ENCODE results near the gene EBPL.
A peak's percentile ranks its signal among the peaks of the same experiment; 100 is the strongest.

The EBPL gene

GRCh38 chr13:49670828-49671227 lies 20.5 kb downstream of the EBPL start:
- TF ChIP-seq CTCF (IDR thresholded peaks at IDR 0.05; ENCODE audit: extremely low read depth, missing control alignments) = no peak
- DNase-seq (ENCODE audit: low spot score) = no peak

GRCh38 chr13:49669735-49670309 lies 21.5 kb downstream of the EBPL start:
- DNase-seq (ENCODE audit: low spot score) = peak; percentile 40
- TF ChIP-seq CTCF (IDR thresholded peaks at IDR 0.05; ENCODE audit: extremely low read depth, missing control alignments) = peak; percentile 27

GRCh38 chr13:49667773-49668172 lies 23.5 kb downstream of the EBPL start:
- no peak for DNase-seq (ENCODE audit: low spot score)
- no peak for TF ChIP-seq CTCF (IDR thresholded peaks at IDR 0.05; ENCODE audit: extremely low read depth, missing control alignments)

- TF ChIP-seq CTCF (IDR thresholded peaks at IDR 0.05; ENCODE audit: extremely low read depth, missing control alignments) = no peak
- no peak for DNase-seq (ENCODE audit: low spot score)
These were observed 26.7 kb downstream of the EBPL start for GRCh38 chr13:49664606-49665005.

GRCh38 chr13:49657241-49657641 lies 34.0 kb downstream of the EBPL start:
- no peak for DNase-seq (ENCODE audit: low spot score)
- TF ChIP-seq CTCF (IDR thresholded peaks at IDR 0.05; ENCODE audit: extremely low read depth, missing control alignments) = no peak

GRCh38 chr13:49655906-49656305 lies 35.4 kb downstream of the EBPL start:
- no peak for DNase-seq (ENCODE audit: low spot score)
- TF ChIP-seq CTCF (IDR thresholded peaks at IDR 0.05; ENCODE audit: extremely low read depth, missing control alignments) = no peak

GRCh38 chr13:49654011-49654410 lies 37.3 kb downstream of the EBPL start:
- DNase-seq (ENCODE audit: low spot score) = no peak
- TF ChIP-seq CTCF (IDR thresholded peaks at IDR 0.05; ENCODE audit: extremely low read depth, missing control alignments) = no peak
